GM12891 (cell line): ENCODE data around the gene PRKAR1A.

Experiments used
- POLR2A ChIP-seq: IDR thresholded peaks from 2 replicates; pipeline ENCODE4 v1.6.1; 2011; ENCODE audit warnings: low read depth, low read length, control low read depth
- POLR2AphosphoS5 ChIP-seq: IDR thresholded peaks from 2 replicates; pipeline ENCODE4 v1.6.1; 2011; ENCODE audit warnings: low read depth, low read length, control low read depth

- TF ChIP-seq POLR2A (no peak), POLR2AphosphoS5 (no peak)
Observed at GRCh38 chr17:68509141-68510057, 2.8 kb upstream of the PRKAR1A start.
